GM19455 (cell line): ENCODE results near the gene VSX1.
A peak's percentile ranks its signal among the peaks of the same experiment; 100 is the strongest.

Experiments used
- ATAC-seq: cut with Tn5 transposase; IDR thresholded peaks from one replicate; pipeline ENCODE4 v1.9.1; 2021; ENCODE audit not compliant: unreplicated experiment

VSX1 gene

DNA sequence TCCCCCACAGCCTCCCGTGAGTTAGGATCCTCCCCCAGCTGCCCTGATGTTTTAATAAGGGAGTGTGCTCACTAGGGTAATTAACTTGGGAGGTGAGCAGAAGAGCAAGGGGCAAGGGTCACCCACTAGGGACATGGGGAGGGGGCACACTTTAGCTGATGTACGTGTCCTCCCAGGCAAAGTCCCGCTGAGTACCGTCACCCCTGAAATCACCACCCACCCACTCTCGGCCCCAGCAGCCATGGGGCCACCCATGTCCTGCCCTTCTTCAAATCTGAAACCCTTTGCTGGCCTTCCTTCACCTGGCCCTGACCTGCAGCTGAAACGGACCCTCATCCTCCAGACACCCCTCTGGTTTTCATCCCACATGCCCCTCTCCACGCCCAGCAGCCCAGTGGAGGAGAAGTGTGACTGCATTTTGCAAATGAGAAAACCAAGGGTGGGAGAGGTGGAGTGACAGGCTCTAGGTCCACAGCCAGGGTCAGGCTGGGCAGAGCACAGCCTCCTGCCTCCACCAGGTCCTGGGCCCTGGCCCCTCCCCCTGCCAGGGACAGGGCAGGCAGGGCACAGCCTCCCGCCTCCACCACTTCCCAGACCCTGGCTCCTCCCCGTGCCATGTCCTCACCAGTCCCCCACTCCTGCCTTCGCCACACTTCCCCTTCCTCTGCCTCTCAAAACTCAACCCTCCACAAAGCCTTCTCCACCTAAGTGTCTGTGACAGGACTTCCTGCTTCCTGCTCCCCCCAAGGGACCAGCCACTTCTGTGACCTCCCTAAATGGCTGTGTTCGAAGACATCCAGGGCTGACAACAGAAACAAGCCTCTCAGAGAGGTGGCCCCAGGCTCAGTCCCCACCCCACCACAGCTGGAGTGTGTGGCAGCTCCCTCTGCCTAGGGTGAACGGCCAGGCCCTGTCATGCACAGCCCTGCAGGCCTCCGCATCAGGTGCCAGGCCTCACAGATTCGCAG is 39.1 kb downstream of the VSX1 start:
- ATAC-seq, result peak; percentile 97

DNA sequence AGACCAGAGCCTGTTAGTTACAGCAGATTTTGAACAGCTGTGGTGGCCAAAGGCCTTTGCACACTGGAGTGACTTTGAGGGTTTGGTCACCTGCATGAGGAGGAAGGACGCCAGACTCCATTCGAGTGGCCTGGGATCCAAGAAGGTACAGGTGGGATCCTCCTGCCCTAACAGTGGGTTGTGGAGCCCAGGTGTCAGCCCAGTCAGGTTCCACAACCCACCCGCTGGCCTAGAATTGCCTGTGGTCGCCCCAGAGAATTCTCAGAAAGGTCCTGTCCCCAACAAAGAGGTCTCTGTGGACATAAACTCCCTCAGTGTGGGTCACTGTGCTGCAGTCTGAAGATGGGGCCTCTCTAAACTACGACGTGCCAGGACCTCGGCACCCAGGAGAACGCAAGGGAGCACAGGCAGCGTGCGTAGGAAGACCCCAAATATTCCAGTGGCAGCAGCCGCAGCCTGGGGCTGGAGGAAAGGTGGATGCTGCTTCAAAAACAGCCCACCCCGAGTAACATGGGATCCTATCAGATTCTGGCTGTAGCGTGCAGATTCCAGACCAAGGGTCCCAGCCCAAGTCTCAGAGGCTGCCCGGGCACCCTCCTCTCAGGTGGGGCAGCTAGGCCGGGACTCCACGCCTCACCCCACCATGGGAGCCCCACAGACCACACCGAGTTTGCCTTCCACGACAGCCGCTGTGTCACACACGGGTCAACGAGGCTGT is 40.0 kb downstream of the VSX1 start:
- no peak for ATAC-seq

GRCh38 chr20:25040438-25040831 is 41.5 kb downstream of the VSX1 start:
- ATAC-seq, result no peak

DNA sequence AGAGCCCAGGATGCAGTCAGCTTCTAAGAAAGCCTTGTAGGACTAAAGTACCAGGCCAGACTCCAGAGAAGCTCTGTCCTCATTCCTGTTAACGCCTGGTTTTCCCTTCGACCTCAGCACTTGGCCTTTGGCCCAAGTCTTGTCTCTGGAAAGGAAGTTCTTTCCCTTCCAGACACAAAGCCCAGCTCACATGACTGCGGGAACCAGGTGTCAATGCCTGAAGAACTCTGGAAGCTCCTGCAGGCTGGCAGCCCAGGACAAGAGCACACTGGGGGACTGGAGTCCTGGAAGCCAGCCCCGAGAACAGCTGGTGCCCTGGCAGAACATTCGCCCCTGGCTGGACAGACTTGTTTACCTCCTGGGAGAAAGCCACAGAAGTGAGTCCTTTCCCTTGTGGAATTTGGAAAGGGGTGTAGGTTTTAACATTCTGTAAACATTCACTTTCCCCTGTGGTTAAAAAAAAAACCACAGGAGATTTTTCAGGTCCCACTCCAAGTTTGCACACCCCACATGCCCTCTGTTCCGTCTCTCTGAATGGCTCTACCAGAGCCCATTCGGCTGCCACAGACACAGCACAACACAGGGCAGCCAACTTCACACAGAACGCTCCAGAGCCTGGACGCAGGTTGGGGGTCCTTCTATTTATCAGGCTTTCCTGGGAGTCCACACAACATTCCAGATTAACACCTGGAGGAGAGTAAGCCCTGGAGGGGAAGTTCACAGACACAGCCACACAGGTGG is 42.1 kb downstream of the VSX1 start:
- no peak for ATAC-seq

- no peak for ATAC-seq
These were observed 43.3 kb downstream of the VSX1 start for GRCh38 chr20:25038591-25039015.

- no peak for ATAC-seq
These were observed 43.9 kb downstream of the VSX1 start for GRCh38 chr20:25038103-25038410.

- ATAC-seq, result no peak
These were observed 44.4 kb downstream of the VSX1 start for GRCh38 chr20:25037288-25038102.

GRCh38 chr20:25036331-25036936 is 45.5 kb downstream of the VSX1 start:
- no peak for ATAC-seq

GRCh38 chr20:25035921-25036320 is 46.0 kb downstream of the VSX1 start:
- ATAC-seq, result no peak

- ATAC-seq, result no peak
These were observed 48.0 kb downstream of the VSX1 start for GRCh38 chr20:25033924-25034300.

GRCh38 chr20:25033265-25033923 is 48.5 kb downstream of the VSX1 start:
- ATAC-seq, result no peak

- no peak for ATAC-seq
These were observed 49.3 kb downstream of the VSX1 start for GRCh38 chr20:25032478-25033264.

- no peak for ATAC-seq
These were observed 49.9 kb downstream of the VSX1 start for GRCh38 chr20:25032065-25032477.

GRCh38 chr20:25031241-25031640 is 50.7 kb downstream of the VSX1 start:
- no peak for ATAC-seq

DNA sequence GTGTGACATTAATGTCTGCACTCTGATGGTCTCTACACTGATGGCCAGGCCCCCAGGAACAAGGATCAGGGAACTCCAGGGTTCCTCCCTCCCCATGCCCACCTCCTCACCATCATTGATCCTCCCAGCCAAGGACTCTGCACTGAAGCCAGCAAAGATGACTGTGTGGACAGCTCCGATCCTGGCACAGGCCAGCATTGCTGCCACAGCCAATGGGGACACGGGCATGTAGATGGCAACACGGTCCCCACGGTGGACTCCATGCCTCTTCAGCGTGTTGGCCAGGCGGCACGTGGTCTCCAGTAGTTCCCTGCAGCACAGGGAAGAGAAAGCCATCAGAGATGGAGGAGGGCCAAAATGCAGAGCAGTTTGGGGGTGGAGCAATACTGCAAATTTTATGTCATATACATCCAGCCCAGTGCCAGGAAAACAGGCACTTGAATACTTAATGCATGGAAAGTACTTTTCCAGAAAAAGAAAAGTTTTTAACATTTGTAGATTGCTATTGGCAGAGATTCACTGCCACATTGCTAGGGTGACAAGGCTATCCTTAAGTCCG is 51.2 kb downstream of the VSX1 start:
- no peak for ATAC-seq

GRCh38 chr20:25030007-25030648 is 51.8 kb downstream of the VSX1 start:
- ATAC-seq, result no peak

DNA sequence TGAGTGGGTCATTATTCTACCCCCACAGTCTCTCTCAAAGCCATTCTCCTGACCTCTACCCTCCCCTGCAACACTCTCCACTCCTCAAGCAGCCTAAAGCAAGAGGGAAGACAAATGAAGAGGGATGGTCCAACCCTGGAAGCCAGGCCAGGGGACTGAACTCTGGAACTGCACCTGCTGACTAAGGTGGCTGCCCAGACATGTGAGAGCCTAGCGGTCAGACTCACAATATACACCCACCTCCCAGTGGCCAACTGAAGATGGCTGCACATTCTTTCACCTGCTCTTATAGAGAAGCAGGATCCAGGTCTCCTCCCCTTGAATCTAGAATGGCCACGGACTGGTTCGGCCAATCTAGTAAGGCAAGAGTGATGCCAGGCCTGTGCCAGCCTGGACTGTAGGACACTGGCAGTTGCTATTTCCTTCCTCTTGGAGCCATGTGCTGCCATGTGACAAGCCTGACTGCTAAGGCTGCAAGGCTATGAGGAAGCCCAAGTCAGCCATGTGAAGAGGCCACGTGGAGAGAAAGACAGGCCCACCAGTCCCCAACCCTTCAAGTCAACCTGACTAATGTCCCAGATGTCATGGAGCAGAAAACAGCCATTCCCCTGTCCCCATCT is 55.8 kb downstream of the VSX1 start:
- no peak for ATAC-seq
